Adrenal gland (tissue), 19 donors: ENCODE measurements around the gene ISY1. TPM values are rescaled to one million over a fixed set of nuclear protein-coding genes. Genes with fewer than 3 reads are reported as not detected.

Experiments
- DNase-seq, 7 donors: peaks; one replicate each; pipeline ENCODE4 v3.0.0-alpha.2; 2019 to 2020
- H3K27ac ChIP-seq, 5 donors: fragments of 200-600 bp; sonication (generic) in 4 of 5; 1 replicate in 3 of 5; 2 replicates in 2 of 5; pipeline versions ENCODE4 v1.5.1 to v1.8.0; 2016 to 2020; ENCODE audit warnings: mild to moderate bottlenecking in 1 of 5
- H3K27me3 ChIP-seq: fragments of 200-600 bp; 2 replicates; pipeline ENCODE4 v1.8.0; 2021
- H3K36me3 ChIP-seq, 2 donors: fragments of 200-600 bp; replicated peaks in 1 of 2; 1 replicate in 1 of 2; 2 replicates in 1 of 2; pipeline versions ENCODE4 v1.5.1 to v1.8.0; 2018 to 2022
- H3K4me1 ChIP-seq, 2 donors: fragments of 200-600 bp; replicated peaks in 1 of 2; 1 replicate in 1 of 2; 2 replicates in 1 of 2; pipeline versions ENCODE4 v1.5.1 to v1.8.0; 2018 to 2021
- H3K4me3 ChIP-seq, 4 donors: fragments of 200-600 bp; sonication (generic) in 3 of 4; one replicate each; pipeline ENCODE4 v1.5.1; 2016 to 2018
- H3K9me3 ChIP-seq, 3 donors: fragments of 200-600 bp; sonication (generic) in 1 of 3; replicated peaks in 1 of 3; 1 replicate in 2 of 3; 2 replicates in 1 of 3; pipeline versions ENCODE4 v1.5.1 to v1.8.0; 2016 to 2021
- CTCF ChIP-seq, 6 experiments: fragments of 450-650 bp in 4 of 6; fragments of 200-600 bp in 2 of 6; sonication (generic) in 1 of 6; IDR thresholded peaks; 1 replicate in 5 of 6; 2 replicates in 1 of 6; pipeline versions ENCODE4 v1.5.1 to v1.8.0; 2016 to 2021; ENCODE audit warnings: antibody characterized with exemption in 6 of 6, mild to moderate bottlenecking in 2 of 6, moderate library complexity in 1 of 6
- POLR2A ChIP-seq, 2 donors: fragments of 450-650 bp; IDR thresholded peaks; one replicate each; pipeline ENCODE4 v1.6.1; 2017; ENCODE audit warnings: antibody characterized with exemption in 2 of 2, mild to moderate bottlenecking in 2 of 2, moderate library complexity in 1 of 2
- WGBS, 4 donors: extraction: QIAGEN DNeasy Blood & Tissue Kit in 2 of 4; methylation state at CpG; one replicate each; pipeline versions ENCODE4 v1.1.5 to v1.1.7; 2013 to 2017; 5-methylcytosine and 5-hydroxymethylcytosine counted together
- intact Hi-C, 2 donors: fragments of 100-400 bp; cut with DNase I; formaldehyde crosslinking; loops; one replicate each; pipeline versions ENCODE4 v1.14.1 to v1.15.0; 2022 to 2023
- long read RNA-seq, 10 donors: library from polyadenylated mRNA in 3 of 10; unstranded in 2 of 10; stranded (forward) in 1 of 10; transcript quantifications; one replicate each; pipeline ENCODE4 v2.0.0 and lab custom pipeline, GENCODE V29; 2021 to 2026
- polyA plus RNA-seq, 3 donors: library from polyadenylated mRNA; stranded (reverse); fragments of 200-250 nt in 2 of 3; fragments of 350-450 nt in 1 of 3; fragmentation: Illumina TruSeq in 1 of 3; extraction: RNeasy Lipid Tissue Mini Kit (QIAGEN cat#74804) in 1 of 3; gene quantifications; one replicate each; pipeline ENCODE4 v1.2.3, GENCODE V29; 2013 to 2014
- total RNA-seq, 9 donors: library from RNA; depleted of rRNA in 4 of 9; stranded (reverse); fragments of >200 nt in 4 of 9; fragments of 120-200 nt in 1 of 9; fragmentation: NEBNext Ultra II Directional in 1 of 9; extraction: Animal tissue kit (Norgen Biotek cat#: 25700) in 1 of 9; gene quantifications; one replicate each; pipeline versions ENCODE4 v1.1.0 to v1.2.4, GENCODE V29; 2013 to 2023
- donor health status: healthy with polysubstance abuse.
- donor health status: Bipolar disorder and iron deficiency.
- donor health status: DM: yes; HTN: yes; CAD: no.
- donor health status: DM: no; HTN: no; CAD: no.
- donor health status: DM: no; HTN: no; CAD: no.
- donor health status: DM: yes; HTN: yes; CAD: no.

ISY1 gene
- total RNA-seq (10 to 100 TPM in 8 of 9 donors, 1 to 10 TPM in 1; 4.1 to 40.0 (median 27.0) TPM), polyA plus RNA-seq (10 to 100 TPM; 15.0 to 39.7 (median 17.7) TPM)
- long read RNA-seq, donor 1, transcript ISY1-203 (11 exons, 3,842 nt): major isoform, 7 of 7 reads
- long read RNA-seq, donor 1, partial matches to known transcripts: 0 of 7 reads
- long read RNA-seq, donor 1, other reads (novel, unspliced or antisense): 0 of 7 reads
- long read RNA-seq, donor 2, partial matches to known transcripts: 5 of 7 reads
- long read RNA-seq, donor 2, other reads (novel, unspliced or antisense): 0 of 7 reads
- long read RNA-seq, donor 3, partial matches to known transcripts: 0 of 4 reads
- long read RNA-seq, donor 3, other reads (novel, unspliced or antisense): 0 of 4 reads
- long read RNA-seq, donor 4, transcript ISY1-203 (11 exons, 3,842 nt): major isoform, 22 of 24 reads
- long read RNA-seq, donor 4, partial matches to known transcripts: 0 of 24 reads
- long read RNA-seq, donor 4, other reads (novel, unspliced or antisense): 1 of 24 reads
- long read RNA-seq, donor 5, transcript ISY1-203 (11 exons, 3,842 nt): major isoform, 38 of 42 reads
- long read RNA-seq, donor 5, partial matches to known transcripts: 0 of 42 reads
- long read RNA-seq, donor 5, other reads (novel, unspliced or antisense): 1 of 42 reads
- long read RNA-seq, donor 6, transcript ISY1-203 (11 exons, 3,842 nt): major isoform, 15 of 16 reads
- long read RNA-seq, donor 6, partial matches to known transcripts: 0 of 16 reads
- long read RNA-seq, donor 6, other reads (novel, unspliced or antisense): 1 of 16 reads
- long read RNA-seq, donor 7, partial matches to known transcripts: 0 of 2 reads
- long read RNA-seq, donor 7, other reads (novel, unspliced or antisense): 0 of 2 reads
- long read RNA-seq, donor 8, partial matches to known transcripts: 0 of 6 reads
- long read RNA-seq, donor 8, other reads (novel, unspliced or antisense): 0 of 6 reads
- long read RNA-seq, donor 9, transcript ISY1-203 (11 exons, 3,842 nt): major isoform, 5 of 6 reads
- long read RNA-seq, donor 9, partial matches to known transcripts: 0 of 6 reads
- long read RNA-seq, donor 9, other reads (novel, unspliced or antisense): 0 of 6 reads
- long read RNA-seq, donor 10, partial matches to known transcripts: 0 of 4 reads
- long read RNA-seq, donor 10, other reads (novel, unspliced or antisense): 0 of 4 reads

- peak within 1 kb of the TSS; percentile 96 to 98 (median 97) for H3K27ac ChIP-seq
- WGBS, 4 donors: 0 to 1% (median 0%) methylated on average over 45 to 67 of the region's 67 CpGs
- intact Hi-C loops: no loop called here
- H3K9me3 ChIP-seq: no peaks in the 10 kb centered on the region
- peaks cover 0 to 38% of the 10 kb centered on the region in 2 donors for H3K36me3 ChIP-seq
- TF ChIP-seq POLR2A (IDR thresholded peaks at IDR 0.05) (peak; percentile 70 to 86), CTCF (IDR thresholded peaks at IDR 0.05) (peak; percentile 42 to 82 (median 68))
- no peaks in the 10 kb centered on the region for H3K27me3 ChIP-seq
- peak within 1 kb of the TSS; percentile 39 to 87 (median 71) for H3K4me3 ChIP-seq
- peak; percentile 88 to 95 (median 92) for DNase-seq
- peaks cover 17% of the 10 kb centered on the region in 2 donors for H3K4me1 ChIP-seq
Measured at GRCh38 chr3:129160891-129161859, at the start of gene ISY1. ISY1 (minus strand) TSS chr3:129161063; CDS start chr3:129160975, 88 bp downstream.

- peak overlapping the region in 2 of 5 donors; percentile 19 to 42 for H3K27ac ChIP-seq
- DNase-seq: peak in 2 of 7 donors; percentile 21 to 49
- 28 to 49% (median 44%) methylated on average over 4 of the region's 4 CpGs for WGBS, 4 donors
Measured at GRCh38 chr3:129207479-129207878, 46.6 kb upstream of the ISY1 start.

More at GRCh38 chr3:129207479-129207878, 46.6 kb upstream of the ISY1 start:
- intact Hi-C loops: no loop called here
- TF ChIP-seq CTCF (IDR thresholded peaks at IDR 0.05) (no peak), POLR2A (IDR thresholded peaks at IDR 0.05) (no peak)
- Histone ChIP-seq H3K4me3 (no peak overlapping the region), H3K9me3 (no peaks in the 10 kb centered on the region), H3K27me3 (no peaks in the 10 kb centered on the region), H3K36me3 (no peaks in the 10 kb centered on the region), H3K4me1 (peaks cover 14 to 18% of the 10 kb centered on the region in 2 donors)
